Spleen (tissue), 11 donors: ENCODE results near the gene KLF6. TPM values are rescaled to one million over a fixed set of nuclear protein-coding genes. Genes with fewer than 3 reads are reported as not detected.
"Not testable (repeated sequence)": the region's sequence is repeated elsewhere in the genome, so short reads cannot be mapped to it uniquely, and the experiment has no call there.

Experiments used
- DNase-seq: peaks from one replicate; pipeline ENCODE4 v3.0.0-alpha.2; 2020
- H3K27ac ChIP-seq, 8 donors: fragments of 200-600 bp; sonication (generic) in 7 of 8; 1 replicate in 4 of 8; 2 replicates in 4 of 8; pipeline versions ENCODE4 v1.5.0 to v1.8.0; 2016 to 2021; ENCODE audit warnings: inconsistent platforms in 4 of 8, mild to moderate bottlenecking in 4 of 8, moderate library complexity in 1 of 8
- H3K27me3 ChIP-seq, 7 donors: fragments of 200-600 bp; sonication (generic) in 6 of 7; replicated peaks in 1 of 7; 1 replicate in 4 of 7; 2 replicates in 3 of 7; pipeline versions ENCODE4 v1.5.0 to v1.8.0; 2016 to 2021; ENCODE audit warnings: inconsistent platforms in 3 of 7, mild to moderate bottlenecking in 1 of 7
- H3K36me3 ChIP-seq, 6 donors: fragments of 200-600 bp; sonication (generic) in 5 of 6; 1 replicate in 4 of 6; 2 replicates in 2 of 6; pipeline versions ENCODE4 v1.5.0 to v1.8.0; 2016 to 2021; ENCODE audit warnings: inconsistent platforms in 2 of 6
- H3K4me1 ChIP-seq, 6 donors: fragments of 200-600 bp; sonication (generic) in 5 of 6; 1 replicate in 3 of 6; 2 replicates in 3 of 6; pipeline versions ENCODE4 v1.5.0 to v1.8.0; 2016 to 2021; ENCODE audit warnings: inconsistent platforms in 3 of 6
- H3K4me3 ChIP-seq, 8 donors: fragments of 200-600 bp; sonication (generic) in 7 of 8; 1 replicate in 4 of 8; 2 replicates in 4 of 8; pipeline versions ENCODE4 v1.5.0 to v1.8.0; 2016 to 2021; ENCODE audit warnings: inconsistent platforms in 4 of 8, mild to moderate bottlenecking in 4 of 8, moderate library complexity in 2 of 8
- H3K9me3 ChIP-seq, 8 donors: fragments of 200-600 bp; sonication (generic) in 7 of 8; 1 replicate in 4 of 8; 2 replicates in 4 of 8; pipeline versions ENCODE4 v1.5.0 to v1.8.0; 2016 to 2021; ENCODE audit warnings: inconsistent platforms in 4 of 8
- CTCF ChIP-seq, 11 experiments: fragments of 200-600 bp in 7 of 11; fragments of 450-650 bp in 4 of 11; sonication (generic) in 4 of 11; IDR thresholded peaks in 8 of 11; conservative IDR thresholded peaks in 3 of 11; 1 replicate in 7 of 11; 2 replicates in 4 of 11; pipeline versions ENCODE4 v1.4.0 to v1.8.0; 2016 to 2021; ENCODE audit warnings: antibody characterized with exemption in 11 of 11, inconsistent platforms in 4 of 11, mild to moderate bottlenecking in 1 of 11
- POLR2A ChIP-seq, 3 donors: fragments of 450-650 bp; IDR thresholded peaks; one replicate each; pipeline ENCODE4 v1.5.1; 2017; ENCODE audit warnings: antibody characterized with exemption in 3 of 3, mild to moderate bottlenecking in 1 of 3
- POLR2AphosphoS5 ChIP-seq, 3 donors: sonication (generic); formaldehyde crosslinking; IDR thresholded peaks; one replicate each; pipeline ENCODE4 v1.5.1; 2017; ENCODE audit warnings: antibody characterized with exemption in 3 of 3
- WGBS, 5 donors: extraction: QIAGEN DNeasy Blood & Tissue Kit in 3 of 5; methylation state at CpG; one replicate each; pipeline versions ENCODE4 v1.1.5 to v1.1.7; 2013 to 2018; 5-methylcytosine and 5-hydroxymethylcytosine counted together
- intact Hi-C: fragments of 100-400 bp; cut with DNase I; formaldehyde crosslinking; loops from one replicate; pipeline ENCODE4 v1.15.0; 2023; ENCODE audit warnings: low total_unique reads
- polyA plus RNA-seq, 3 donors: library from polyadenylated mRNA; stranded (reverse); fragments of 200-250 nt; gene quantifications; one replicate each; pipeline ENCODE4 v1.2.1, GENCODE V29; 2013
- total RNA-seq, 7 donors: library from RNA; depleted of rRNA in 3 of 7; stranded (reverse); fragments of >200 nt in 3 of 7; fragmentation: NEBNext Ultra II Directional in 4 of 7; extraction: Animal tissue kit (Norgen Biotek cat#: 25700) in 4 of 7; gene quantifications; one replicate each; pipeline versions ENCODE4 v1.1.0 to v1.2.1, GENCODE V29; 2016 to 2021
- donor health status: healthy with polysubstance abuse.
- donor health status: DM: no; HTN: no; CAD: no; lungs with moderate emphysema.
- donor health status: DM: no; HTN: no; CAD: no.
- donor health status: Bipolar disorder and iron deficiency.
- donor health status: healthy.
- donor health status: DM: no; HTN: no; CAD: no.
- donor health status: DM: yes; HTN: yes; CAD: no.

Gene KLF6
- total and polyA plus RNA-seq, 10 donors, result 18.8 to 211 (median 92.2) TPM

DNA sequence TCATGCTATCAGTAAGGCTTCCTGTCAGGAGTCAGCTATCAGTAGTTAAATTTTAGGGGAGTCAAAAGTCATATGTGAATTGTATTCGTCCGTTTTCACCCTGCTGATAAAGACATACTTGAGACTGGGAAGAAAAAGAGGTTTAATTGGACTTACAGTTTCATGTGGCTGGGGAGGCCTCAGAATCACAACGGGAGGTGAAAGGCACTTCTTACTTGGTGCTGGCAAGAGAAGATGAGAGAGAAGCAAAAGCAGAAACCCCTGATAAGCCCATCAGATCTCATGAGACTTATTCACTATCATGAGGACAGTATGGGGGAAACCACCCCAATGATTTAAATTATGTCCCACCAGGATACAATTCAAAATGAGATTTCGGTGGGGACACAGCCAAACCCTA, 47.1 kb downstream of the KLF6 start:
- no peak for DNase-seq
- Histone ChIP-seq H3K27me3 (no peaks in the 10 kb centered on the region), H3K9me3 (no peaks in the 10 kb centered on the region), H3K4me1 (peaks cover 0 to 21% (median 0%) of the 10 kb centered on the region in 6 donors), H3K4me3 (no peak overlapping the region), H3K36me3 (no peaks in the 10 kb centered on the region), H3K27ac (no peak overlapping the region)
- intact Hi-C loops, result no loop called here
- TF ChIP-seq POLR2A (IDR thresholded peaks at IDR 0.05) (no peak), CTCF (IDR thresholded peaks at IDR 0.05 in 8 of 11, conservative IDR thresholded peaks at IDR 0.05 in 3 of 11) (no peak), POLR2AphosphoS5 (IDR thresholded peaks at IDR 0.05) (no peak)
- 68 to 88% (median 75%) methylated on average over 4 of the region's 4 CpGs for WGBS, 5 donors

DNA sequence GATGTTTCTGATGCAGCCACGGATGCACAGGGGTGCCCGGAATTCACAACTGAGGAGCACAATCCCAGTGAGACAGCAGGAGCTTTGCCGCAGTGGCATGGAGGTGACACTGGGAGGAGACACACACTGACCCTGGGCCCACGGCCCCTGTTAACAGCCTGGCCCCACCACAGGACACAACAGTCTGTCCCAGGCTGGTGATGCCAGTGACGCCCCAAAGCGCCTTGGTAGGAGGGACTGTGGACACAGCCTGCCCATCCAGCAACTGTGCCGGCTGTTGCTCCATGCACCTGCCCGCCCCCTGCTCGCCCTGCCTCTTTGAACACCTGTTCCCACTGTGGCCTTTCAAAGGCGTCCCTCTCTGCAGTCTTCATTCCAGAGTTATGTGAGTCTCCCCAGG, 49.8 kb downstream of the KLF6 start:
- Histone ChIP-seq H3K36me3 (no peaks in the 10 kb centered on the region), H3K9me3 (peaks cover 0 to 13% (median 0%) of the 10 kb centered on the region in 8 donors), H3K4me1 (peaks cover 0 to 5% (median 0%) of the 10 kb centered on the region in 6 donors), H3K27me3 (no peaks in the 10 kb centered on the region), H3K4me3 (no peak overlapping the region), H3K27ac (no peak overlapping the region)
- TF ChIP-seq POLR2A (IDR thresholded peaks at IDR 0.05), result no peak
- TF ChIP-seq POLR2AphosphoS5 (IDR thresholded peaks at IDR 0.05), result no peak
- peak in 3 of 11 experiments; percentile 12 to 22 (median 21) for TF ChIP-seq CTCF (IDR thresholded peaks at IDR 0.05 in 8 of 11, conservative IDR thresholded peaks at IDR 0.05 in 3 of 11)
- DNase-seq, result no peak
- 73 to 89% (median 83%) methylated on average over 3 to 10 of the region's 10 CpGs for WGBS, 5 donors
- intact Hi-C loops, result no loop called here

DNA sequence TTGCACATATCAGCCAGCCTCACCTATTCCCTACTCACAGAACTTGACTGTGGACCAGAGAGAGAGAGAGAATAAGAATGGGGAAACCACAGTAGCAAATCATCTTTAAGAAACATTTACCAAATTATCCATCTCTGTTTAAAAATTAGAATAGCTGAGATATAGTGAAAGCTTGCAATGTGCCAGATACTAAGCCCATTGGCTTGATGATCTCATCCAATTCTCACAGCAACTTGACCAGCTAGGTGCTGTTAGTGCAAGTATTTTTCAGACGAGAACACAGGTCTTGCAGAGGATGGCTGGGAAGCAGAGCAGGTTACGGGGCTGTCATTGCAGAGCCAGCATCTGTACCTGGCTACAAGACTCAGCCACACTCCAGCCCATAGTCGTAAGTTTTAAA, 50.9 kb downstream of the KLF6 start:
- intact Hi-C loops, result no loop called here
- H3K4me1 ChIP-seq, result no peaks in the 10 kb centered on the region
- DNase-seq, result no peak
- H3K27ac ChIP-seq, result no peak overlapping the region
- no peak for TF ChIP-seq POLR2AphosphoS5 (IDR thresholded peaks at IDR 0.05)
- TF ChIP-seq CTCF (IDR thresholded peaks at IDR 0.05 in 8 of 11, conservative IDR thresholded peaks at IDR 0.05 in 3 of 11), result no peak
- TF ChIP-seq POLR2A (IDR thresholded peaks at IDR 0.05), result no peak
- H3K4me3 ChIP-seq, result no peak overlapping the region
- no peaks in the 10 kb centered on the region for H3K36me3 ChIP-seq
- H3K27me3 ChIP-seq, result no peaks in the 10 kb centered on the region
- 62 to 92% (median 86%) methylated on average over 3 of the region's 3 CpGs for WGBS, 5 donors
- H3K9me3 ChIP-seq, result peaks cover 0 to 13% (median 0%) of the 10 kb centered on the region in 8 donors

- H3K27me3 ChIP-seq, H3K27ac ChIP-seq, DNase-seq, H3K4me3 ChIP-seq, intact Hi-C loops, H3K36me3 ChIP-seq, H3K4me1 ChIP-seq: not testable (repeated sequence)
- 85 to 95% (median 92%) methylated on average over 3 of the region's 3 CpGs for WGBS, 5 donors
- H3K9me3 ChIP-seq, result peaks cover 0 to 13% (median 0%) of the 10 kb centered on the region in 8 donors
These were observed 52.8 kb downstream of the KLF6 start for GRCh38 chr10:3732183-3732582.
